Right ventricle myocardium inferior (tissue), 1 donor: ENCODE results near the gene GTF3C1. TPM values are rescaled to one million over a fixed set of nuclear protein-coding genes. Genes with fewer than 3 reads are reported as not detected.
"Not testable (repeated sequence)": the region's sequence is repeated elsewhere in the genome, so short reads cannot be mapped to it uniquely, and the experiment has no call there.

Source experiments
- ATAC-seq: fragments of 200-7000 bp; cut with Tn5 transposase; one replicate; pipeline ENCODE4 v1.9.1; 2020; ENCODE audit warnings: mild to moderate bottlenecking, moderate library complexity
- DNase-seq: peaks from one replicate; pipeline ENCODE4 v3.0.0; 2021; ENCODE audit errors: missing footprints
- intact Hi-C: fragments of 100-400 bp; cut with DNase I; formaldehyde crosslinking; loops from one replicate; pipeline ENCODE4 v1.11.0; 2022
- total RNA-seq: library from RNA; stranded (reverse); fragmentation: NEBNext Ultra II Directional; extraction: Animal tissue kit (Norgen Biotek cat#: 25700); gene quantifications from one replicate; pipeline ENCODE4 v1.2.1, GENCODE V29; 2021
- donor health status: DM: no; HTN: yes; CAD: no; lungs with severe emphysema.

Gene GTF3C1
- total RNA-seq, 1 donor from 2014 or later = 45.1 TPM

GRCh38 chr16:27437946-27438345 is 111.8 kb downstream of the GTF3C1 start:
- intact Hi-C loops = no loop called here
- no peak for ATAC-seq
- no peak for DNase-seq

DNA sequence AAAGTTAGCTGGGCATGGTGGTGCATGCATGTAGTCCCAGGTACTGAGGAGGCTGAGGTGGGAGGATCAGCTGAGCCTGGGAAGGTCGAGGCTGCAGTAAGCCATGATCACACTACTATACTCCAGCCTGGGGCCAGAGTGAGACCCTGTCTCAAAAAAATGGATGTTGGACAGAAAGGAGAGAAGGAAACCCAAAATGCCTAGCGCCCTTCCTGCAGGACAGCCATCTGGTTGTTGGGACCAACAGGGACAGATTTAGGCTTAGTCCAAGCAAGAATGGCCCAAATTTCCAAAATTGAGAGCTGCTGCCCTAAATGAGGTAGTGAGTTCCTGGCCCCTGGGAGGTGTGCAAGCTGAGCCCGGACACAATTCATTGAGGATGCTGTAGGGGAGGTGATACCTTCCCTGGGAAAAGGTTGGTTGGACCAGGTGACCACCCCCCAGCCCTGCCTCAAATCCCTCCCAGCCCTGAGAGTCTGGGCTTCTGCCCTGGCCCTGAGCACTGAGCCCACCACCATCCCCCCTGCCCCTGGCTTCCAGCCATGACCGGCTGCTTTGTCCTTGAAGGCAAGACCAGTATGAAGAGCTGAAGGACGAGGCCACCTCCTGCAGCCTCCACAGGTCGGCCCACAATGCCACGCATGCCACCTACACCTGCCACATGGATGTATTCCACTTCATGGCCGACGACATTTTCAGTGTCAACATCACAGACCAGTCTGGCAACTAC is 112.6 kb downstream of the GTF3C1 start:
- ATAC-seq (no peak), DNase-seq (no peak)
- intact Hi-C loops = no loop called here

DNA sequence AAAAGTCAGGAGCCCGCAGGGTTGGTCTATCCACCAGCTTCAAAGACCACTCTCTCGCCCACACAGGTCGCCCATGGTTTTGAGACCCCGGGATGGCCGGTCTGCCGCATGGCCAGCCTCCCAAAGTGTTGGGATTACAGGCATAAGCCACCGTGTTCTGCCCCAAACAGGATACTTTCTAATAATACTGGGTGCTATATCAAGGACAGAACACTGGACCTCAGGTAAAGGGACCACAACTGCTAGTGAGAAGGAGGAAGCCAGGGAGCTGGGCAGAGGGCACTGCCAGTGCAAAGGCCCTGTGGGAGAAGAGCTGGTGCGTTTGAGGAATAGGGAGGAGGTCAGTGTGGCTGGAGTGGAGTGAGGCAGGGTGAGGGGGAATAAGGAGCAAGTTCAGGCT is 113.6 kb downstream of the GTF3C1 start:
- ATAC-seq = no peak

DNA sequence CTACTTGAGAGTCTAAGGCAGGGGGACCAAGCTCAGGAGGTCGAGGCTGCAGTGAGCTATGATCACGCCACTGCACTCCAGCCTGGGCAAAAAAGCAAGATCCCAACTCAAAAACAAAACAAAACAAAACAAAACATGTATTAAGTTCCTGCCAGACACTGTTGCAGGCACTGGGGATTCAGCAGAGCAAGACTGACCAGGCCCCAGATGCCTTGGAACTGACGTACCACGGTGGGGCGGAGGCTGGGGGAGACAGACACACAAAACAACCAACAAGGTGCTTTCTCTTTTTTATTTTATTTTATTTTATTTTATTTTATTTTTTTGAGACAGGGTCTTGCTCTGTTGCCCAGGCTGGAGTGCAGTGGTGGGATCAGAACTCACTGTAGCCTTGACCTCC is 114.6 kb downstream of the GTF3C1 start:
- intact Hi-C loops, DNase-seq, ATAC-seq: not testable (repeated sequence)

More for the DNA sequence above, 113.6 kb downstream of the GTF3C1 start:
- DNase-seq = no peak
- intact Hi-C loops = no loop called here

DNA sequence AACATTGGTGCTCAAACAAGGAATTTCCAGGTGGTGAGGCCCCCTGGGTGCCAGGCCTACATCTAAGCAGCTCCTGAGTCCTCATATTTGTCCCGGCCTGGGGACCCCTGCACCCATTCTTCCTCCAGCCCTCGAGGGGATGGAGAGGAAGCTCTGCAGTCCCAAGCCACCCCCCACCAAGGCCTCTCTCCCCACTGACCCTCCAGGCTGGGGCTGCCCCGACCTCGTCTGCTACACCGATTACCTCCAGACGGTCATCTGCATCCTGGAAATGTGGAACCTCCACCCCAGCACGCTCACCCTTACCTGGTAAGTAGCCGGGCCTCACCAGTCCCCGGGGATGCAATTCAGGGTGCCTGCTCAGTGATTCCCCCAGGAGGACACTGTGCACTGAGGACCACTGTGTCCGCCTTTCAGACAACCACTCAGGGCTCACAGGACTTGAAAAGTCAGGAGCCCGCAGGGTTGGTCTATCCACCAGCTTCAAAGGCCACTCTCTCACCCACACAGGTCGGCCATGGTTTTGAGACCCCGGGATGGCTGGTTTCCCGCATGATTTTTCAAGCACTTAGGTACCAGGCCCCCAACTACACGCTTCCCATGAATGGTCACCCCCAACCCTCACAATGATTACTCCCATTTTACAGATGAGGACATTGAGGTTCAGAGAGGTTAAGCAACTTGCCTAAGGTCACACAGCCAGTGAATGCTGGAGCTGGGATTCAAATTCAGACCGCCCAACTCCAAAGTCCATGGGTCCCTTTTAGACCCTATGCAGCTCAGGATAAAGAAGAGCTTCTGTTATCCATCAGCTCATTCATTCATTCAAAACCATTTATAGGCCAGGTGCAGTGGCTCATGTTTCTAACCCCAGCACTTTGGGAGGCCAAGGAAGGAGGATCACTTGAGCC is 115.3 kb downstream of the GTF3C1 start:
- DNase-seq = no peak
- ATAC-seq = no peak
- intact Hi-C loops = no loop called here

DNA sequence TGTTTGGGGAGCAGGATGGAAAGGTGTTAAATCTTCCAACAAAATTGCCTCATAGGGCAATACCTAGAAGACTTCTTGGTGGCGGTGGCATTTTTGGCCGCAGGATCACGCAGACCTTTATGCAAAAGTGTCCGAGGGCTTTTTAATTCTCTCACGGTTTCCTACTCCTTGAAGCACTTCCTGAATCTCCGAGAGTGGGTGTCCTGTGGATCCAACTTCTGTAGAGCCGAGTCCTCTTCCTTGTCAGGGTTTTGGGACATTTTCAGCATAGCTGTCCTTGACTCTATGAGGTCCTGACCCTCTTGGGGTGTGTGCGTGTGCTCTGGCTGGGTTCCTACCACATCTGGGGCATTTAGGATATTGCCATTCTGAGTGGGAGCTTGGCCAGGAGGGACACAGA is 116.1 kb downstream of the GTF3C1 start:
- intact Hi-C loops = no loop called here
- DNase-seq = no peak
- ATAC-seq = no peak

DNA sequence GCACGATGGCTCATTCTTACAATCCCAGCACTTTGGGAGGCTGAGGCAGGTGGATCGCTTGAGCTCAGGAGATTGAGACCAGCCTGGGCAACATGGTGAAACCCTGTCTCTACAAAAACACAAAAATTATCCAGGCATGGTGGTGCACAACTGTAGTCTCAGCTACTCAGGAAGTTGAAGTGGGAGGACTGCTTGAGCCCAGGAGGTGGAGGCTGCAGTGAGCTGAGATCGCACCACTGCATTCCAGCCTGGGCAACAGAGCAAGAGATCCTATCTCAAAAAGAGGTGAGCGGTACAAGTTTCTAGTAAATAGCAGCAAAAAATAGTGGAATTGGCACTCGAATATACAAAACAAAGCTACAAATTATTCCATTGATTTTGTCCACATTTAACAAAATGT is 116.5 kb downstream of the GTF3C1 start:
- DNase-seq, intact Hi-C loops, ATAC-seq: not testable (repeated sequence)

GRCh38 chr16:27432558-27432957 is 117.2 kb downstream of the GTF3C1 start:
- no peak for DNase-seq
- intact Hi-C loops = no loop called here
- no peak for ATAC-seq

DNA sequence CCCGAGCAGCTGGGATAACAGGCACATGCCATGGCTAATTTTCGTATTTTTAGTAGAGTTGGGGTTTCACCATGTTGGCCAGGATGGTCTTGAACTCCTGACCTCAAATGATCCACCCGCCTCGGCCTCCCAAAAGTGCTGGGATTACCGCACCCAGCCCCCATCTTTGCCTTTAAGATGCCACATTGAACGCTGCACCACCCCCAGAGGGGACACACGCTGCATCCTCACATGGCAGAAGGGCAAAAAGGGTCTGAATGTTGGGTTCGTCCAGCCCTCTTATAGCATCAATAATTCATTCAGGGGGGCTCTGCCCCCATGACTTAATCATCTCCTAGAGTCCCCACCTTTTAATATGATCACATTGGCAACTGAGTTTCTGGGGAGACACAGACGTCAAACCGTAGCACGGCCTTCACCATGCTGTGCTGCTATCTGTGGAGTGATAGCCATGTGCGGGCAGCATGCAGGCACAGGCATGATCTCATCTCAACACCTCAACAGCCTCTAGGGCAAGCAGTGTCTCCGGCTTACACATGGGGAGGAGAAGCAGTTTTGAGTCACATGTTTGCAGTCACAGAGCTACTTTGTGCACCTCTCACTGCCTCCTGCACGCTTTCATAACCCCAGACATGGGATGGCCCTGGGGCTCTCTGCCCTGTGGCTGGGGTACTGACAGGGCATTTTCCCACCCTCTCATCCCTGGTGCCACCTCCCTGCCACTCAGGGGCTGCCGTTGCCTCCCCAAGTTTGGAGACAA is 117.8 kb downstream of the GTF3C1 start:
- no peak for DNase-seq
- intact Hi-C loops = no loop called here
- ATAC-seq = no peak

DNA sequence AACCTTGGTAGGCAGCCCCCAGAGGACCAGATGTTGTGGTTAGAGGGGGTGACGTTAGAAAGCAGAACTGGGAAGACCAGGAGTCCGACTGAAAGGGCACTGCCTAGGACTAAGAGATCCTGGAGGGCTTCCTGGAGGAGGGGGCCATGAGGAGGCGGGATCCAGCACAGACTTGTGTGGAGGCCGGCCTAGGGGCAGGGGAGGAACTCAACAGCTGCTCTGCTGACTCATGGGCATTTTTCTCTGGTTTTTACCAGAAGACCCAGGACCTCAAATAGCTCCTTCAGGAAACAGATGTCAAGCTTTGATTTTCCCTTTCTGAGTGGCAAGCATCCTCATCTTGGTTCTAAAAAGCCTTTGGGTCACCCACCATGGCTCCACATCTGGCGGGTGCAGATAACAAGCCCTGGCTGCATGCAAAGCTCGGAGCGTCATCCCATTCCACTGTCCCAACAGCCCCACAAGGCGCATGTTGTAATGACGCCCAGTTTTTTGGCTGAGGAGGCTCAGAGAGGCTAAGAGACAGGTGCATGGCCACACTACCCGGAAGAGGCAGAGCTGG is 118.7 kb downstream of the GTF3C1 start:
- DNase-seq (no peak), ATAC-seq (no peak)
- intact Hi-C loops = no loop called here

- ATAC-seq (no peak), DNase-seq (no peak)
- intact Hi-C loops = no loop called here
Measured at GRCh38 chr16:27430512-27430911, 119.2 kb downstream of the GTF3C1 start.

DNA sequence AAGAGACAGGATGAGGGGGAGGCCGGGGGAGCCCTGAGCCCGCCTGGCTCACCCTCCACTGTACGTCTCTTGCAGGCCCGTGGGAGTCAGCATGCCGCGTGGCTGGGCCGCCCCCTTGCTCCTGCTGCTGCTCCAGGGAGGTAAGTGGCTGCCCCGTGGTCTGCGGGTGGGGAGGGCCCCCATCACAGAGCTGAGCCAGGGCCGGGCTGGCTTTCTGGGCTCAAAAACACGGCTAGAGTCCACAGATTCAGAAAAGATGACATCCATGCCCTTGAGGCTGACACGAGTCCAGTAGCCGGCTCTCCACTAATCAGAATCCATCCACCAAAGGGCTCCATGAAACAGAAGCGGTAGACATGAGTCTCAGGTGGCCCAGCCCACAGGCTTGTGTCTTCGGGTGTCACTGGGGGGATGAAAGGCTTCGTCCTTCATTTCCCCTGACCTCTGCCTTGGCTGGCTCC is 119.7 kb downstream of the GTF3C1 start:
- intact Hi-C loops = no loop called here
- DNase-seq (no peak), ATAC-seq (no peak)

DNA sequence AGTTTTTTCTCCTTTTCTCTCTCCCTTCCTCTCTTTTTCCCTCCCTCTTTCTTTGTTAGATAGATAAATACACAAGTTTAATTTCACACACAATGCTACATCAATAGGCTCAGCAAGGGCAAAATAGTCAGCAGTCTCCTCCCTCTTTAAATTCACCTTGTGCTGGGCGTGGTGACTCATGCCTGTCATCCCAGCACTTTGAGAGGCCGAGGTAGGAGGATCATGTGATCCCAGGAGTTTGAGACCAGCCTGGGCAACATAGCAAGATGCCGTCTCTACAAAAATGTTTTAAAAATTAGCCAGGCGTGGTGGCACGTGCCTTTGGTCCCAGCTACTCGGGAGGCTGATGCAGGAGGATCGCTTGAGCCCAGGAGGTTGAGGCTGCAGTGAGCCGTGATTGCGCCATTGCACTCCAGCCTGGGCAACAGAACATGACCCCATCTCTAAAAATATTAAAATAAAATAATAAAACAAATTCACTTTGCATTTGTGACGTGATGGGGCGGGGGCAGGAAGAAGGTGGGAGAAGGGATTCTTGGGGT is 120.3 kb downstream of the GTF3C1 start:
- DNase-seq = no peak
- intact Hi-C loops = no loop called here
- ATAC-seq = no peak

DNA sequence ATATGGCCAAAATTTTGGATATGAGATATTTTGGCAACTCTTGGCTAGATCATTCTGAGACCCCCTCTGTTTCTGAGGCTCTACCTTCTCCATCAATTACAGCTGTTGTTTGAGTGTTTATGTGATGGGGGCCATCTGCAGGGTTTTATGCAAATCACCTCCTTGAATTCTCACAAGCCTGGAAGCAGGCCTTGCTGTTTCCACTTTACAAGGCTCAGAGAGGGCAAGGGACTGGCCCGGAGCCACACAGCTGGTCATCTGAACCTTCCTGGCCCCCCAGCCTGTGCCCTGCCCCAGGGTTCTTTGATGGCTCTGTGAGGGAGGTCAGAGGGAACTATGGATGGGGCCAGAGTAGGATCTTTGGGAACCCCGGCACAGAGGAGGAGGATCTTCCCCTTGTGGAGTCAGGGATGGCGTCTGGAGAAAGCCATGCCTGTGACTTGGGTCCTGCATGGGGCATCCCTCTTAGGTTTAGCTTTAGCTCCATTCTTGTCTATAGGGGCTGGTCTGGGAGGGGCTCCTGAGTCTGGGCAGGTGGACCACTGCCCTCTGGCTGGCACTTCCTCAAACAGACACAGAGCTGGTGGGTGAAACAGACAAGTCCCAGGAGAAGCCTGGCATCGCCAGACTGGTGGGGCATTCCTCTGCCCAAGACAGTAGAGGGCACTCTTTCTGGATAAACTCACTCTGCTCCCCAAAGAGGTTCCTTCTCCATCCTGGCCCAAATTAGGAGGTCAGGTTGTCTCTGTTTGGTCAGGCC is 121.5 kb downstream of the GTF3C1 start:
- intact Hi-C loops = no loop called here
- DNase-seq = no peak
- ATAC-seq = no peak

DNA sequence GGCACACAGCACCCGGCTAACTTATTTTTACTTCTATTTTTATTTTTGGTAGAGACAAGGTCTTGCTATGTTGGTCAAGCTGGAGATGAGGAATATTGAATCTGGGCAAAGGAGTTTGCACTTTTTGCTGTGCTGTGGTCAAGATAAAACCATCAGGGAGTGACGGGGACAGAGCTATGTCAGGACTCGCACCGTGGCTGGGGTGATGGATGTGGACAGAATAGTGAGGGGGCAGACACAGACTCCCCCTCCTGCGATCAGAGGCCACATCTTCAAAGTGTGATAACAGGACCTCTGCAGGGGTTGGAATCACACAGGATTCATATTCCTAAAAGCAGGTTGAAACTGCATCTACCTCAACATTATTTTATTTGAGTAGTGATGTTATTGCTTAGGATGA is 122.2 kb downstream of the GTF3C1 start:
- intact Hi-C loops = no loop called here
- no peak for ATAC-seq

DNA sequence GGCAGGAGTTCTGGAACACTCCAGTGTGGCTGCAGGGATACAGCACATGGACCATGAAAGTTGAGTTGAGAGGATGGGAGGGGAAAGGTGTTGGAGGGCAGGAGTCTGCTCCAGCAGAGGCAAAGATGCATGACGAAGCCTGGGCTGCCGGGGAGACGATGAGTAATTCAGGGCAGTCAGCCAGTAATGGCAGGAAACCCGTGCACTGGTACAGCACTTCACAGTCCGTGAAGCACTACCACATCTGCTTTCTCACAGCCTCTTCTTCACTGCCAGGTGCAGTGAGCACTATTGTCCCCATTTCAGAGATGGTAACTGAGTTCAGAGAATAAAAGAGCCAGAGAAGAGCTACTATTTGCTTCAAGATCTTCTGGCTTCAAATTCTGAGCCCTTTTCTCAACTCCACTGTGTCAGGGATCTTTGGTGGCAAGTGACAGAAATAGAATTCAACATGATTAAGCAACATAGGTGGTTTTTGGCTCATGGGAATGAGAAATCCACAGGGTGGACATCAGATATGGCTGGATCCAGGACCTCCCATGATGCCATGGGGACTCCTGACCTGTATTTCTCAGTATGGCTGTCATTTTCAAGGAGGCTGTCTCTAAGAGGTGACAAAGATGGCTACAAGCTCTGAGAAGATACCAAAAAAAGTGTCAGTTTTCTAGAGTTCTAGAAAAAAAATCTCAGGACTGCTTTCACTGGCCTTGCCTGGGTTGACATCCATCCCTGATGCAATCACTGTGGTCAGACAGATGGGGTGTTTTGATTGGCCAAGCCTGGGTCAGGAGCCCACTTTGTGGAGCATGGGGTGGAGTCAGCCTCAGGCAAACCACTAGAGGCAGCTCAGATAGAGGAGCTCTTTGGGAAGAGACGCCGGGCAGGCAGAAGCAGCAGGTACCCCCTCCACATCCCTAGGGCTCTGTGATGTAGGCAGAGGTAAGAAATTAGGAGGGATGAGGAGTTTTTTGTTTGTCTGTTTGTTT is 123.0 kb downstream of the GTF3C1 start:
- intact Hi-C loops = no loop called here
- no peak for DNase-seq
- no peak for ATAC-seq

More for the DNA sequence above, 122.2 kb downstream of the GTF3C1 start:
- DNase-seq = no peak

DNA sequence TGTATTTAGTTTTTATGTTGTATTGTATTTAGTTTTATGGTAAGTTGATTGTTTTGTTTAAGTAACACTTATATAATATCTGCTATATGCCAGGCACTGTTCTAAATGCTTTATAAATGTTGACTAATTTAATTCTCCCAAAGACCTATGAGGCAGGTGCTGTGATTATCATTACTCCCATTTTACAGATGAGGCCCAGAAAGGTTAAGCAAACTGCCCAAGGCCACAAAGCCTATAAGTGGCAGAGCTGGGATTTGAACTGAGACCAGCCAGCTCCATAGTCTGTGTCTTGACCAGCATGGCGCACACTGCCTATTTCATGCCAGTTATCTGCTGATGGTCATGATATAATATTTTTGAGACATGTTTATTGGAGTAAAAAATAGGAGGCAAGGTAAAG is 123.8 kb downstream of the GTF3C1 start:
- no peak for ATAC-seq
- intact Hi-C loops = no loop called here
- no peak for DNase-seq
